MCF 10A (cell line): Measurements from ENCODE around the gene GLS. TPM values are rescaled to one million over a fixed set of nuclear protein-coding genes. Genes with fewer than 3 reads are reported as not detected.
"Not testable (repeated sequence)": the region's sequence is repeated elsewhere in the genome, so short reads cannot be mapped to it uniquely, and the experiment has no call there.

Source experiments
- BruUV-seq: library from RNA; stranded (reverse); fragments of 400-500 nt; replicated peaks from 2 replicates; lab custom pipeline; 2021; lab: Mats Ljungman, UMichigan
- CTCF ChIA-PET: fragments of 300-600 bp; sonication (Branson Sonifier 250); formaldehyde crosslinking; extraction: SDS; loops from one replicate; lab custom pipeline; 2021; ENCODE audit warnings: antibody characterized with exemption, inconsistent platforms; lab: Yijun Ruan, JAX
- POLR2A ChIA-PET: fragments of 300-600, 350-650 bp; sonication (Branson Sonifier 250); formaldehyde crosslinking; extraction: SDS; loops from one replicate; lab custom pipeline; 2020; ENCODE audit warnings: antibody characterized with exemption, inconsistent platforms; lab: Yijun Ruan, JAX
- DNase-seq: peaks from one replicate; pipeline ENCODE4 v3.0.0-alpha.2; 2018; ENCODE audit not compliant: unreplicated experiment
- H3K27ac Mint-ChIP-seq: one replicate; pipeline ENCODE4 v1.8.0; 2022; ENCODE audit warnings: mild to moderate bottlenecking, low read depth, mixed read lengths; ENCODE audit not compliant: unreplicated experiment
- H3K27me3 Mint-ChIP-seq: one replicate; pipeline ENCODE4 v1.8.0; 2022; ENCODE audit warnings: mixed read lengths; ENCODE audit not compliant: insufficient read depth, unreplicated experiment
- H3K36me3 Mint-ChIP-seq: one replicate; pipeline ENCODE4 v1.8.0; 2022; ENCODE audit warnings: mild to moderate bottlenecking, moderate library complexity, mixed read lengths; ENCODE audit not compliant: insufficient read depth, unreplicated experiment
- H3K4me1 Mint-ChIP-seq: one replicate; pipeline ENCODE4 v1.8.0; 2022; ENCODE audit warnings: mixed read lengths; ENCODE audit not compliant: insufficient read depth, unreplicated experiment
- H3K4me3 Mint-ChIP-seq: one replicate; pipeline ENCODE4 v1.8.0; 2022; ENCODE audit warnings: mild to moderate bottlenecking, moderate library complexity, mixed read lengths; ENCODE audit not compliant: unreplicated experiment
- H3K9me3 Mint-ChIP-seq: one replicate; pipeline ENCODE4 v1.8.0; 2022; ENCODE audit warnings: mixed read lengths; ENCODE audit not compliant: unreplicated experiment
- intact Hi-C: fragments of 100-400 bp; cut with micrococcal nuclease; formaldehyde crosslinking; loops from 2 replicates; pipeline ENCODE4 v1.14.1; 2022
- total RNA-seq: library from RNA; stranded (reverse); gene quantifications from 2 replicates; pipeline ENCODE4 v1.2.3, GENCODE V29; 2022
- TF ChIP-seq, protein P1 (sequence below): fragments of 200-600 bp; IDR thresholded peaks from one replicate; pipeline ENCODE4 v1.8.0; 2022; ENCODE audit warnings: antibody characterized with exemption, mild to moderate bottlenecking; ENCODE audit not compliant: unreplicated experiment

Gene GLS
- total RNA-seq, 1 experiment from 2014 or later = 121 TPM

DNA sequence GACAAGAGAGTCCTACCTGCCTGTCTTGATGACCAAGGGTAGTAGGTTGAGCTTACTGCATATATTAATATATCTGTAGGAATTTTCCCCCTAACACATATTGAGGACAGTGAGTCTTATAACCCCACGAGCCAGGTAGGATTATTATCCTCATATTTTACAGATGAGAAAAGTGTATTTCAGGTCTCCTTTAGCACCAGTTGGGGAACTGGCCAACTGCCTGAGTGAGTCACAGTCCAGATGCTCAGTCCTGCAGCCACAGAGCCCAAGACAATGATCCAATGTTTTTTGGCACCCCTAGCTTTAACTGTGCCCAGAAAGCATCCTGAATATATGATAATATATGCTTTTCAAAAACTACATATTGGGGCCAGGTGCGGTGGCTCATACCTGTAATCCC is 30.8 kb upstream of the GLS start:
- BruUV-seq = no TSS peak
- POLR2A ChIA-PET = interaction anchor here (1.0 to 1.7 kb wide), 2 partner anchors 11 to 30 kb away, joined by 3 to 4 read pairs; partner anchors contain the start of gene GLS
- peak overlapping the region; percentile 5 for H3K27ac Mint-ChIP-seq

DNA sequence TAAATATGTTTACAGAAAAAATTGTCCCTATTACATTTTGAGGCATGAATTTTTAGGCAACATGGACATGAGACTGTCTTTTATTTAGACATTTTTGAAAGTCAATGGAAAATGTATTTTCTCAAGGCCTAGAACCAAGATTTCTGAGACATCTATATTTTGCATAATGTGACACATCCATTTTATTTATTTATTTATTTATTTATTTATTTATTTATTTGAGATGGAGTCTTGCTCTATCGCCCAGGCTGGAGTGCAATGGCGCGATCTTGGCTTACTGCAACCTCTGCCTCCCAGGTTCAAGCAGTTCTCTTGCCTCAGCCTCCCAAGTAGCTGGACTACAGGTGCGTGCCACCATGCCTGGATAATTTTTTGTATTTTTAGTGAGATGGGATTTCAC is 27.6 kb upstream of the GLS start:
- intact Hi-C loops = not testable (repeated sequence)

More for the DNA sequence above, 30.8 kb upstream of the GLS start:
- H3K4me3 Mint-ChIP-seq = no peak overlapping the region
- peak; percentile 75 for DNase-seq
- H3K27me3 Mint-ChIP-seq = no peaks in the 10 kb centered on the region
- peaks cover 15% of the 10 kb centered on the region for H3K4me1 Mint-ChIP-seq
- CTCF ChIA-PET = interaction anchor here (0.6 to 2.3 kb wide), 16 partner anchors 9 to 416 kb away, joined by 3 to 16 read pairs (median 4); partner anchors contain the start of gene GLS
- TF ChIP-seq, protein P1, sequence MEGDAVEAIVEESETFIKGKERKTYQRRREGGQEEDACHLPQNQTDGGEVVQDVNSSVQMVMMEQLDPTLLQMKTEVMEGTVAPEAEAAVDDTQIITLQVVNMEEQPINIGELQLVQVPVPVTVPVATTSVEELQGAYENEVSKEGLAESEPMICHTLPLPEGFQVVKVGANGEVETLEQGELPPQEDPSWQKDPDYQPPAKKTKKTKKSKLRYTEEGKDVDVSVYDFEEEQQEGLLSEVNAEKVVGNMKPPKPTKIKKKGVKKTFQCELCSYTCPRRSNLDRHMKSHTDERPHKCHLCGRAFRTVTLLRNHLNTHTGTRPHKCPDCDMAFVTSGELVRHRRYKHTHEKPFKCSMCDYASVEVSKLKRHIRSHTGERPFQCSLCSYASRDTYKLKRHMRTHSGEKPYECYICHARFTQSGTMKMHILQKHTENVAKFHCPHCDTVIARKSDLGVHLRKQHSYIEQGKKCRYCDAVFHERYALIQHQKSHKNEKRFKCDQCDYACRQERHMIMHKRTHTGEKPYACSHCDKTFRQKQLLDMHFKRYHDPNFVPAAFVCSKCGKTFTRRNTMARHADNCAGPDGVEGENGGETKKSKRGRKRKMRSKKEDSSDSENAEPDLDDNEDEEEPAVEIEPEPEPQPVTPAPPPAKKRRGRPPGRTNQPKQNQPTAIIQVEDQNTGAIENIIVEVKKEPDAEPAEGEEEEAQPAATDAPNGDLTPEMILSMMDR = no peak
- H3K36me3 Mint-ChIP-seq = no peaks in the 10 kb centered on the region
- H3K9me3 Mint-ChIP-seq = no peaks in the 10 kb centered on the region
- intact Hi-C loops = no loop called here

DNA sequence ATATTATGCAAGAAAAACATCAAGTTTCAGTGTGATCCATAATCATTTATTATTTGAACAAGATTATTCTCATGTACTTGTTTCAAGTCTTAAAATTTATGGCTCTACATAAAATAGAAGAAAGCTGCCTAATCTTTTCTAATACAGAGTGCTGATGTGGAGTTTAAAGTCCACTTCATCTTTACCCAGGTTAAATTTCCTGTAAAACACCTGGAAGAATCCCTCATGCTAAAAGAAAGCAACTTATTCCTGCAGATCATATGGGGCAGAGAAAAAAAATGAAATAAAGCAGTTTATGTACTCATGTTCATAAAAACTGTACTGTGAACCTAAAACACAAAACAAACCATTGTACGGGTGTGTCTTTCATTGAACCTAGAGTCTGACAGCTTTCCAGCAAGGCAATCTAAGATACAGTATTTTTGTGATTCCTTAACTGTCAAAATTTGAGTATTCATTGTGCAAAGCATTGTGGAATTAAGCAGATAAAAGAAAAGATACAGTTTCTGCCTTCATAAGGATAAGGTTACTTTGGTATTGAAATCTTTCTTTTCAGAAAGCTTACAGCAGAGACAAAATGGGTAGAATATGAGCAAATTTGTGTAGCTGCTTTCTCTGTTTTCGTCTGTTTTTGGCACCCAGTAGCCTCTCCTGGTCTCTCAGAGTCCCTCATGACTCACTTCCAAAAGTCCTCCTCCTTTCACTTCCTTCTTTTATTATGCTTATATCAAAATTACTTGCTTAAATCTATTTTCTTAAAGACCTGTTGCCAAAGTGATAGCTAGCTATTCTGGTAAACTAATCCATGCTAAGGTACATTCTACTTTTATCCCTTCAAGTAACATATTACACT is 26.9 kb upstream of the GLS start:
- DNase-seq = no peak
- BruUV-seq = no TSS peak
- H3K27ac Mint-ChIP-seq = no peak overlapping the region
- intact Hi-C loops = no loop called here
- ChIA-PET POLR2A (interaction anchor here (0.7 to 1.8 kb wide), 5 partner anchors 18 to 161 kb away, joined by 3 to 5 read pairs (median 4); partner anchors contain the start of gene STAT1), CTCF (no interaction called here)
- TF ChIP-seq, protein P1 = no peak
- no peaks in the 10 kb centered on the region for H3K9me3 Mint-ChIP-seq
- H3K36me3 Mint-ChIP-seq = no peaks in the 10 kb centered on the region
- no peaks in the 10 kb centered on the region for H3K27me3 Mint-ChIP-seq
- H3K4me3 Mint-ChIP-seq = no peak overlapping the region
- peaks cover 20% of the 10 kb centered on the region for H3K4me1 Mint-ChIP-seq

More for the DNA sequence above, 27.6 kb upstream of the GLS start:
- peaks cover 15% of the 10 kb centered on the region for H3K4me1 Mint-ChIP-seq
- H3K36me3 Mint-ChIP-seq, CTCF ChIA-PET, H3K27ac Mint-ChIP-seq, H3K27me3 Mint-ChIP-seq, H3K4me3 Mint-ChIP-seq, DNase-seq, BruUV-seq, H3K9me3 Mint-ChIP-seq: not testable (repeated sequence)
- POLR2A ChIA-PET = interaction anchor here (1.2 to 1.8 kb wide), 3 partner anchors 27 to 161 kb away, joined by 4 to 5 read pairs (median 4); partner anchors contain the start of gene STAT1

DNA sequence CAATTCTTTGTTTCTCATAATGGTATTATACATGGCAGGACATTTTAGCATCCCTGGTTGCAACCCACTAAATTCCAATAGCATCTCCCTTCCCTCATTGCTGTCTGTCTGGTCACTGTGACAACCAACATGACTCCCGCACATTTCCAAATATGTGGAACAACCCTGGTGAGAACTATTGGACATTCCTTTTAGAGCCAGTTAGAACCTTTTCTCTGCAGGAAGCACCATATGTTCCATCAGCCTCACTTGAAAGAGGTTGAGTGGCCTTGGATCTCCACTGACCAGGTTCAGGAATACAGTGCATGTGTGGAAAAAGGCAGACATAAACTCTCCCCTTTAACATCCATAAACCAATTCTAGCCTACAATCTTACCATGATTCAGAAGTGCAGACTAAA is 25.9 kb upstream of the GLS start:
- no peak for DNase-seq
- H3K36me3 Mint-ChIP-seq = no peaks in the 10 kb centered on the region
- H3K4me1 Mint-ChIP-seq = peaks cover 24% of the 10 kb centered on the region
- intact Hi-C loops = no loop called here
- TF ChIP-seq, protein P1 = no peak
- ChIA-PET CTCF (interaction anchor here (0.6 kb wide), 1 partner anchor 10 kb away, joined by 3 read pairs; no protein-coding TSS in a partner anchor), POLR2A (interaction anchor here (1.7 to 1.8 kb wide), 2 partner anchors 28 to 160 kb away, joined by 4 to 5 read pairs; partner anchors contain the start of gene STAT1)
- H3K9me3 Mint-ChIP-seq = no peaks in the 10 kb centered on the region
- no peak overlapping the region for H3K27ac Mint-ChIP-seq
- no TSS peak for BruUV-seq
- H3K27me3 Mint-ChIP-seq = no peaks in the 10 kb centered on the region
- H3K4me3 Mint-ChIP-seq = no peak overlapping the region
